GM12873 (cell line): ENCODE measurements around the gene LIPK.

Experiments
- CTCF ChIP-seq: IDR thresholded peaks from 2 replicates; pipeline ENCODE4 v1.5.1; 2012; ENCODE audit warnings: low read depth, mild to moderate bottlenecking, moderate library complexity, low read length, control low read depth; ENCODE audit not compliant: insufficient read depth; ENCODE audit errors: missing control alignments

Gene LIPK

GRCh38 chr10:88705958-88706357, at the start of gene LIPK:
Gene LIPK (plus strand): TSS chr10:88706249. CDS start chr10:88724544, 18,295 bp downstream.
- no peak for TF ChIP-seq CTCF

- TF ChIP-seq CTCF = no peak
Measured at GRCh38 chr10:88657901-88658300, 48.1 kb upstream of the LIPK start.

- no peak for TF ChIP-seq CTCF
Measured at GRCh38 chr10:88659725-88660597, 46.1 kb upstream of the LIPK start.

- no peak for TF ChIP-seq CTCF
Measured at GRCh38 chr10:88660598-88660884, 45.5 kb upstream of the LIPK start.

- no peak for TF ChIP-seq CTCF
Measured at GRCh38 chr10:88661018-88661417, 45.0 kb upstream of the LIPK start.

GRCh38 chr10:88661577-88661976, 44.5 kb upstream of the LIPK start:
- no peak for TF ChIP-seq CTCF

GRCh38 chr10:88664142-88664541, 41.9 kb upstream of the LIPK start, which contains the start of gene LIPF:
Gene LIPF (plus strand): TSS chr10:88664442. CDS start chr10:88667298, 2,856 bp downstream.
- TF ChIP-seq CTCF = no peak
